H1 (cell line): ENCODE data around the gene TMEM51. TPM values are rescaled to one million over a fixed set of nuclear protein-coding genes. Genes with fewer than 3 reads are reported as not detected.

Experiments
- BRCA1 ChIP-seq: IDR thresholded peaks from 2 replicates; pipeline ENCODE4 v1.6.1; 2012; ENCODE audit warnings: low read depth, low read length, improper control_type of control experiment
- CREB1 ChIP-seq: IDR thresholded peaks from 2 replicates; pipeline ENCODE4 v1.6.1; 2012; ENCODE audit warnings: inconsistent platforms
- KDM4A ChIP-seq: IDR thresholded peaks from one replicate; pipeline ENCODE4 v1.7.1; 2012; ENCODE audit warnings: low read depth, mild to moderate bottlenecking, moderate library complexity, low read length, inconsistent platforms; ENCODE audit not compliant: severe bottlenecking
- RBBP5 ChIP-seq: IDR thresholded peaks from 2 replicates; pipeline ENCODE4 v1.7.1; 2012; ENCODE audit warnings: low read depth, mild to moderate bottlenecking, inconsistent platforms, low read length, moderate library complexity, borderline replicate concordance
- SAP30 ChIP-seq: fragments of 300-600 bp; sonication (generic); IDR thresholded peaks from 2 replicates; pipeline ENCODE4 v1.7.1; 2012; ENCODE audit warnings: low read length, moderate library complexity, mild to moderate bottlenecking, inconsistent platforms; ENCODE audit not compliant: insufficient read depth, insufficient replicate concordance
- SIX5 ChIP-seq: IDR thresholded peaks from 2 replicates; pipeline ENCODE4 v1.6.1; 2011; ENCODE audit warnings: mild to moderate bottlenecking, low read depth, low read length
- SP2 ChIP-seq: IDR thresholded peaks from 2 replicates; pipeline ENCODE4 v1.6.1; 2012; ENCODE audit warnings: mild to moderate bottlenecking, low read length, inconsistent platforms
- SP4 ChIP-seq: IDR thresholded peaks from 2 replicates; pipeline ENCODE4 v1.6.1; 2012; ENCODE audit warnings: low read length, inconsistent platforms
- polyA plus RNA-seq, 7 experiments: library from polyadenylated mRNA; depleted of rRNA in 3 of 7; stranded (reverse) in 5 of 7; unstranded in 2 of 7; fragments of >200 nt in 5 of 7; fragments of 200-250 nt in 2 of 7; gene quantifications; 1 replicate in 5 of 7; 2 replicates in 1 of 7; 4 replicates in 1 of 7; pipeline versions ENCODE4 v1.2.1 to v1.2.3, GENCODE V29; 2011 to 2013; ENCODE audit warnings: missing spikeins in 2 of 7, mixed read lengths in 2 of 7
- total RNA-seq: library from RNA; stranded (reverse); fragmentation: NEBNext Ultra II Directional; extraction: Animal tissue kit (Norgen Biotek cat#: 25700); gene quantifications from 2 replicates; pipeline ENCODE4 v1.2.1, GENCODE V29; 2021
- TF ChIP-seq, protein P1 (sequence below): IDR thresholded peaks from 2 replicates; pipeline ENCODE4 v1.6.1; 2011; ENCODE audit warnings: low read depth, mild to moderate bottlenecking, low read length; ENCODE audit not compliant: insufficient read depth
- TF ChIP-seq, protein P2 (sequence below): IDR thresholded peaks from 2 replicates; pipeline ENCODE4 v1.6.1; 2011; ENCODE audit warnings: low read length, improper control_type of control experiment

TMEM51 gene
- total and polyA plus RNA-seq, 2 of the 8 experiments (the other 6 are each of a cell fraction or from before 2014, with no cell fraction given): 9.9 to 10.7 TPM

DNA sequence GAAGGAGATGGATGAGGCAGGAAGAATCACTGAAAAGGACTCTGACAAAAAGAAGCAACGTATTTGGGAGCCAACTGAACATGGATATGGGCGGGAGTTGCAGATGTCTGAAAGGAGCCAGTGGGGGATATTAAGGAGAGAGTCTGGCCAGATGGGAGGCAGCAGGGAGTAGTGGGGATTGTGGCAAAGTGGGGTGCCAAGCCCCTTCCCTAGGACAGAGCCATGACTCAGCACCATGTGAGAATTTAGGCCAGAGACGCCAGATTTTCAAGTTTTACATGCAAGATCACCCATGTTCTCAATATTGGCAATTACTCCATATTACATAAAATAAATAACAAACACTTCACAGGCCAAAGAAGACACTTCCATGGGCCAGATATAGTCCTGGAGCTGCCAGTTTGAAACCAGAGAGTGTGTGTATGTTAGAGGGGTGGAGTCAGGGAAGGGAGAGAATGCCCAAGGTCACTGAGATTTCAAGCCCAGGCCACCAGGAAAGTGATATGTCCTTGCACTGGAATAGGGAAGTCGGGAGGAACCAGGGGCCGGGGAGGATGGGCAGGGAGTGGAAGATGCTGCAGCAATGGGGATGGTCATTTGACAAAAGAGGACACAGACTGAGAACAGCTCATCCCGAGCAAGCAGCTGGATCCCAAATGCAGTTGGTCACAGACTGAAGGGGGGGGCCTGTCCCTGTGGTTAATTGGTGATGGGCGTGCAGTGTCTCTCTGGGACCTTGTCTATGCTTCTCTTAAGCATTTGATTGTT lies 23.5 kb downstream of the TMEM51 start (continued):
- TF ChIP-seq, protein P1, sequence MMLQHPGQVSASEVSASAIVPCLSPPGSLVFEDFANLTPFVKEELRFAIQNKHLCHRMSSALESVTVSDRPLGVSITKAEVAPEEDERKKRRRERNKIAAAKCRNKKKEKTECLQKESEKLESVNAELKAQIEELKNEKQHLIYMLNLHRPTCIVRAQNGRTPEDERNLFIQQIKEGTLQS: no peak
- TF ChIP-seq SP2 (no peak), RBBP5 (no peak), SIX5 (no peak), CREB1 (no peak), KDM4A (no peak), BRCA1 (no peak), SP4 (no peak), SAP30 (no peak)
- TF ChIP-seq, protein P2, sequence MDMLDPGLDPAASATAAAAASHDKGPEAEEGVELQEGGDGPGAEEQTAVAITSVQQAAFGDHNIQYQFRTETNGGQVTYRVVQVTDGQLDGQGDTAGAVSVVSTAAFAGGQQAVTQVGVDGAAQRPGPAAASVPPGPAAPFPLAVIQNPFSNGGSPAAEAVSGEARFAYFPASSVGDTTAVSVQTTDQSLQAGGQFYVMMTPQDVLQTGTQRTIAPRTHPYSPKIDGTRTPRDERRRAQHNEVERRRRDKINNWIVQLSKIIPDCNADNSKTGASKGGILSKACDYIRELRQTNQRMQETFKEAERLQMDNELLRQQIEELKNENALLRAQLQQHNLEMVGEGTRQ: no peak
